Activated T-helper 2 cell treated with anti-CD3 and anti-CD28 coated beads, Interferon-gamma antibody, Interleukin-2, Interleukin-4, amounts not matched to agents 10 μg/mL and 5 μg/mL and 100 μg/mL, durations not matched to agents 14 hours and 24 hours and 36 hours (primary cell): ENCODE results near the gene IQGAP2. TPM values are rescaled to one million over a fixed set of nuclear protein-coding genes. Genes with fewer than 3 reads are reported as not detected.

ENCODE experiments used
- DNase-seq: peaks from one replicate; pipeline ENCODE4 v3.0.0; 2021; ENCODE audit warnings: low spot score
- H3K27ac Mint-ChIP-seq: one replicate; pipeline ENCODE4 v1.8.0; 2021; ENCODE audit warnings: mixed read lengths
- H3K27me3 Mint-ChIP-seq: one replicate; pipeline ENCODE4 v1.8.0; 2021; ENCODE audit warnings: low read depth, mixed read lengths
- H3K36me3 Mint-ChIP-seq: one replicate; pipeline ENCODE4 v1.8.0; 2021; ENCODE audit warnings: low read depth, mixed read lengths
- H3K4me1 Mint-ChIP-seq: one replicate; pipeline ENCODE4 v1.8.0; 2021; ENCODE audit warnings: low read depth, mixed read lengths
- H3K4me3 Mint-ChIP-seq: one replicate; pipeline ENCODE4 v1.8.0; 2021; ENCODE audit warnings: low read depth, mild to moderate bottlenecking, moderate library complexity, mixed read lengths
- H3K9me3 Mint-ChIP-seq: one replicate; pipeline ENCODE4 v1.8.0; 2021; ENCODE audit warnings: mixed read lengths
- intact Hi-C: fragments of 100-400 bp; cut with micrococcal nuclease; formaldehyde crosslinking; loops from one replicate; pipeline ENCODE4 v1.15.1; 2023
- total RNA-seq: library from RNA; stranded (reverse); gene quantifications from 2 replicates; pipeline ENCODE4 v1.2.3, GENCODE V29; 2022

IQGAP2 gene
- total RNA-seq, 1 donor from 2014 or later, result 28.3 TPM

GRCh38 chr5:76688212-76688611, 285.1 kb downstream of the IQGAP2 start:
- no peak for DNase-seq
- peaks cover 16% of the 10 kb centered on the region for H3K4me1 Mint-ChIP-seq
- intact Hi-C loops, result no loop called here
- H3K27me3 Mint-ChIP-seq, result no peaks in the 10 kb centered on the region
- H3K27ac Mint-ChIP-seq, result no peak overlapping the region
- peaks cover 66% of the 10 kb centered on the region for H3K36me3 Mint-ChIP-seq
- no peak overlapping the region for H3K4me3 Mint-ChIP-seq
- H3K9me3 Mint-ChIP-seq, result no peaks in the 10 kb centered on the region

GRCh38 chr5:76688836-76689235, 285.8 kb downstream of the IQGAP2 start:
- intact Hi-C loops, result no loop called here
- H3K27ac Mint-ChIP-seq, result no peak overlapping the region
- peaks cover 16% of the 10 kb centered on the region for H3K4me1 Mint-ChIP-seq
- H3K36me3 Mint-ChIP-seq, result peaks cover 62% of the 10 kb centered on the region
- no peak for DNase-seq
- no peaks in the 10 kb centered on the region for H3K9me3 Mint-ChIP-seq
- no peak overlapping the region for H3K4me3 Mint-ChIP-seq
- no peaks in the 10 kb centered on the region for H3K27me3 Mint-ChIP-seq

- H3K27me3 Mint-ChIP-seq, result no peaks in the 10 kb centered on the region
- H3K36me3 Mint-ChIP-seq, result peaks cover 58% of the 10 kb centered on the region
- no peaks in the 10 kb centered on the region for H3K9me3 Mint-ChIP-seq
- no peak for DNase-seq
- H3K4me3 Mint-ChIP-seq, result no peak overlapping the region
- H3K4me1 Mint-ChIP-seq, result peaks cover 16% of the 10 kb centered on the region
- intact Hi-C loops, result loop anchor here (2.0 kb wide), 1 partner anchor 21 kb away; no protein-coding TSS in a partner anchor
- no peak overlapping the region for H3K27ac Mint-ChIP-seq
Measured at GRCh38 chr5:76689321-76690036, 286.4 kb downstream of the IQGAP2 start.

- Mint-ChIP-seq H3K4me1 (peaks cover 18% of the 10 kb centered on the region), H3K4me3 (no peak overlapping the region), H3K27me3 (no peaks in the 10 kb centered on the region), H3K27ac (no peak overlapping the region), H3K9me3 (no peaks in the 10 kb centered on the region), H3K36me3 (peaks cover 57% of the 10 kb centered on the region)
- DNase-seq, result no peak
- intact Hi-C loops, result loop anchor here (2.0 kb wide), 1 partner anchor 21 kb away; no protein-coding TSS in a partner anchor
Measured at GRCh38 chr5:76690037-76690679, 287.1 kb downstream of the IQGAP2 start.

GRCh38 chr5:76690704-76691466, 287.8 kb downstream of the IQGAP2 start:
- intact Hi-C loops, result loop anchor here (2.0 kb wide), 1 partner anchor 20 kb away; no protein-coding TSS in a partner anchor
- Mint-ChIP-seq H3K9me3 (no peaks in the 10 kb centered on the region), H3K27me3 (no peaks in the 10 kb centered on the region), H3K36me3 (peaks cover 59% of the 10 kb centered on the region), H3K4me3 (no peak overlapping the region), H3K4me1 (peaks cover 18% of the 10 kb centered on the region), H3K27ac (peak overlapping the region; percentile 7)
- DNase-seq, result no peak

GRCh38 chr5:76691467-76692273, 288.6 kb downstream of the IQGAP2 start:
- H3K4me1 Mint-ChIP-seq, result peaks cover 19% of the 10 kb centered on the region
- H3K36me3 Mint-ChIP-seq, result peaks cover 58% of the 10 kb centered on the region
- H3K27me3 Mint-ChIP-seq, result no peaks in the 10 kb centered on the region
- no peaks in the 10 kb centered on the region for H3K9me3 Mint-ChIP-seq
- H3K27ac Mint-ChIP-seq, result peak overlapping the region; percentile 7
- H3K4me3 Mint-ChIP-seq, result no peak overlapping the region
- intact Hi-C loops, result loop anchor here (2.0 kb wide), 1 partner anchor 19 kb away; no protein-coding TSS in a partner anchor
- DNase-seq, result no peak

- H3K27ac Mint-ChIP-seq, result no peak overlapping the region
Measured at GRCh38 chr5:76692274-76692540, 289.1 kb downstream of the IQGAP2 start.

GRCh38 chr5:76692651-76693050, 289.6 kb downstream of the IQGAP2 start:
- Mint-ChIP-seq H3K9me3 (no peaks in the 10 kb centered on the region), H3K36me3 (peaks cover 51% of the 10 kb centered on the region), H3K27me3 (no peaks in the 10 kb centered on the region), H3K27ac (no peak overlapping the region), H3K4me1 (peaks cover 19% of the 10 kb centered on the region), H3K4me3 (no peak overlapping the region)
- DNase-seq, result no peak
- intact Hi-C loops, result no loop called here

More at GRCh38 chr5:76692274-76692540, 289.1 kb downstream of the IQGAP2 start:
- Mint-ChIP-seq H3K9me3 (no peaks in the 10 kb centered on the region), H3K36me3 (peaks cover 53% of the 10 kb centered on the region), H3K4me1 (peaks cover 19% of the 10 kb centered on the region), H3K27me3 (no peaks in the 10 kb centered on the region), H3K4me3 (no peak overlapping the region)
- intact Hi-C loops, result no loop called here
- DNase-seq, result no peak

- no peak for DNase-seq
- Mint-ChIP-seq H3K4me1 (peaks cover 17% of the 10 kb centered on the region), H3K27me3 (no peaks in the 10 kb centered on the region), H3K4me3 (no peak overlapping the region), H3K36me3 (peaks cover 51% of the 10 kb centered on the region), H3K9me3 (no peaks in the 10 kb centered on the region), H3K27ac (no peak overlapping the region)
- intact Hi-C loops, result no loop called here
Measured at GRCh38 chr5:76693141-76693540, 290.1 kb downstream of the IQGAP2 start.

GRCh38 chr5:76694317-76694716, 291.2 kb downstream of the IQGAP2 start:
- no peaks in the 10 kb centered on the region for H3K9me3 Mint-ChIP-seq
- H3K27me3 Mint-ChIP-seq, result no peaks in the 10 kb centered on the region
- H3K27ac Mint-ChIP-seq, result no peak overlapping the region
- peaks cover 17% of the 10 kb centered on the region for H3K4me1 Mint-ChIP-seq
- H3K4me3 Mint-ChIP-seq, result no peak overlapping the region
- peaks cover 54% of the 10 kb centered on the region for H3K36me3 Mint-ChIP-seq
- DNase-seq, result no peak
- intact Hi-C loops, result no loop called here

- H3K36me3 Mint-ChIP-seq, result peaks cover 45% of the 10 kb centered on the region
- intact Hi-C loops, result no loop called here
- DNase-seq, result no peak
- H3K4me3 Mint-ChIP-seq, result no peak overlapping the region
- no peak overlapping the region for H3K27ac Mint-ChIP-seq
- H3K27me3 Mint-ChIP-seq, result no peaks in the 10 kb centered on the region
- H3K9me3 Mint-ChIP-seq, result no peaks in the 10 kb centered on the region
- peaks cover 15% of the 10 kb centered on the region for H3K4me1 Mint-ChIP-seq
Measured at GRCh38 chr5:76695346-76695745, 292.3 kb downstream of the IQGAP2 start.

- Mint-ChIP-seq H3K4me3 (no peak overlapping the region), H3K4me1 (peaks cover 9% of the 10 kb centered on the region), H3K36me3 (peaks cover 45% of the 10 kb centered on the region), H3K27me3 (no peaks in the 10 kb centered on the region), H3K27ac (no peak overlapping the region), H3K9me3 (no peaks in the 10 kb centered on the region)
- intact Hi-C loops, result no loop called here
- no peak for DNase-seq
Measured at GRCh38 chr5:76696251-76696650, 293.2 kb downstream of the IQGAP2 start.
